HG03342 (cell line): ENCODE measurements around the gene ANG.

ENCODE experiments used
- ATAC-seq: cut with Tn5 transposase; IDR thresholded peaks from one replicate; pipeline ENCODE4 v1.9.1; 2021; ENCODE audit warnings: mild to moderate bottlenecking, moderate library complexity; ENCODE audit not compliant: unreplicated experiment

Gene ANG

DNA sequence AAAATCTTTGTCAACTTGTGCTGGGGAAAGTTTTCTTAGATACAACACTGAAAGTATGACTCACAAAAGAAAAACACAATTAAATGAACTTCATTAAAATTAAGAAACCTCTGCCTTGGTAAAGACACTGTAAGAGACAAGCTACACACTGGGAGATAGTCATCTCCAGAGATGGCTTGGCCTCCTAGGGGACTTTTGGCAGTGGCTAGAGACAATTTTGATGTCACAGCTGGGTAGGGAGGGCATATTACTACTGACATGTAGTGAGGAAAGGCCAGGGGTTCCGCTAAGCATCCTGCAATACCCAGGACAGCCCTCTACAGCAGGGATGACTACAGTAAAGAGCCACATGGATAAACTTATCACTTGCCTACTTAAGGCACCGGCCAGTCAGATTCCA, 12.9 kb upstream of the ANG start:
- no peak for ATAC-seq

DNA sequence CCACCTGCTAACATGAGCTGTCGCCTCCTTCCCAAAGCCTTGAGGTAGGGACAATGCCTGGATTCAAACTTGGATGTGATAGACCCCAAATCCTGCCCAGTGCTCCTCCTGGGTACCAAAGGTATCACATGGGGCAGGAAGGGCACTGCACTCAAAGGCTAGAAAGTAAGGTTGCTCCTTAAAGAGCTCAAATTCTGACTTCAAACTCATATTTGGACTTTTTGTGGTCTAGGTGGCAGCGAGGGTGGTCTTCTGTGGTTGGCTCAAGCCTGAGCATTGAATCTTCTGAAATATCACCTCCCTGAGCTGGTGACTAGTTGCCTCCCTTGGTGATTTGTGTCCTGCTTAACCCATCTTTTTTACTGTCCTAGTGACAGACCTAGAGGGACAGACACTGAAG, 12.5 kb upstream of the ANG start:
- no peak for ATAC-seq

DNA sequence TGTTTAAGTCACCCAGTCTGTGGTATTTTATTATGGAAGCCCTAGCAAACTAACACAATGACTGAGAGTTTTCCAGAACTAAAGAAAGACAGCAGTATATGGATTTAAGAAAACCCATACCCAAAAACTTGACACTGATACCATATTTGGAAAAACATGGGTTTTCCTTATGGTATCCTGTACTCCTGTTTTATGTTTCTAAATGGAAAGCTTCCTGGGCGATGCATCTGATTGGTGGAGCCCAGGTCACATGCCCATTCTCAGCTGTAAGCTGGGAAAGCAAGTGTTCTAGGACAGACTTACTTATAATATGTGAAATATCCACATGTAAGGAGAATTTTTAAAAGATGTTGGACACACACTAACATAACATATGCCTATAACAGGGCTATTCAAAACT, 8.7 kb upstream of the ANG start:
- ATAC-seq = no peak

DNA sequence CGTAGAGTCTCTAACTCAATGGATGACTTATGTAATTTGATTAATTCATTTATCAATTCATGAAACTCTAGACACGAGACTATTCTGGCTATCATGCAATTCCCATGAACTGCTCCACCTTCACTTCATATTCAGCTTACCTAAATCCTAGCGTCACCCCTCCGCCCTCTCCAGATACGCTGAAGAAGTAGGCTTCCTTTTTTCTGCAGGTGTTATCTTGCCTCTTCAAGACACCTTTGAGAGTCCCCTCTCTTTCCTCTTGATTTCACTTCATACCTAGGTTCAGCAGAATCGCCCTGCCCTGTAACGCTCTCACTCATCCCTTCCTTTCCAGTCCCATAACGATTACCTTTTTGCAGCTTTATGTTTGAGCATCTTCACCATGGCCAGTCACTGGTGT, 8.2 kb upstream of the ANG start:
- ATAC-seq = no peak

DNA sequence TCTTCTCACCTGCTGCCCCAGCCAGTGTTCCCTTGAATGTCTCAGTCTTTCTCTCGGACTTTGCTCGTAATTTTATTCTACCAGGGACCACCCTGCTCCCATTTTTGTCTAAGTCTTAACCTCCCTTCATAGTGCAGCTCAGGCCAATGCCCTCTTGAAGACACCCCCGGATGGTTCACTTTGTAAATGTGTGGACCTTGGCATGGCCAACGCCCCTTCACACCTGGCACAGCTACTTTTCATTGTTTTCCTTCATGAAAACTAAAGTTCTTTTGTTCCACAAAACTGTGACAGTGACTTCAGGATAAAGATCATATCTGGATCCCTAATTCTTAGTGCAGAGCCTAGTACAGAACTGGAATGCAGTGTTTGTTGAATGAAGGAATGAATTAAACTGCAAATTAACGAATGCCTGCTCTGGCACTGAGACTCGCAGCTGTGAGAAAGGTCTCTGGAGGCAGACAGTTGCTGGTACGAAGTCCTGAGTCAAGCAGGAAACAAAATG, 7.7 kb upstream of the ANG start:
- ATAC-seq = peak; percentile 28

DNA sequence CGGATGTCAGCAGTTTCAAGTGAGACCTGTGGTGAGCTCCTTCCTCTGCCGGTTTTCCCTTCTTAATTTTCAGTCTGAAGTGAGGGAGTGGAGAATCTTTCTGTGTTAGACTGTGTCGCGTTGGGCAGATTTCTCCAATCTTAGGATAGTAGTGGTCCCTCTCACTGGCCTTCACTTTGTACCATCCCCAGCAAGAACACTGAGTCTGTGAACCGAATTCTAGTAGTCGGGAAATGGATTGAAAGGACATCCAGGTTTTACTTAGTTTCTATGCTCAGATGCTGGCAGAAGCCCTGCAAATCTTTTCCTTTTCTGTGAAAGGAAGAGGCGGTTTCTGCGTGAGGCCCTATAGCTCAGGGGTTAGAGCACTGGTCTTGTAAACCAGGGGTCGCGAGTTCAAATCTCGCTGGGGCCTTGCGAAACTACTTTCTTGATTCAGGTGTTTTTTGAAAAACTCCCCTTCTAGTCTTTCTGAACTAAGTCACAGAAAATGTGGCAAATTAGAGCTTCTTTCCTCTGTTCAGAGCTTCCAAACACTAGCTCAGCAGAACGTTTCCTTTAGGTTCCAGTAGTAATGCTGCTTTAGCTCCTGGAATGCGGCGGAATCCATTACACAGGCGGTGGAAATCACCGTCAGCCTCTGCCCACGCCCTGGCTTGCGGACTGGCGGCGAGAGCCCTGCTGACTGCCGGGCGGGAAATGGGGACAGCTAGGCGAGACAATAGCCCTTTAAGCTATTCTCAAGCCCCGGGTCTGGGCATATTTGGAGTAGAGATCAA, 7.0 kb upstream of the ANG start:
- peak; percentile 21 for ATAC-seq

DNA sequence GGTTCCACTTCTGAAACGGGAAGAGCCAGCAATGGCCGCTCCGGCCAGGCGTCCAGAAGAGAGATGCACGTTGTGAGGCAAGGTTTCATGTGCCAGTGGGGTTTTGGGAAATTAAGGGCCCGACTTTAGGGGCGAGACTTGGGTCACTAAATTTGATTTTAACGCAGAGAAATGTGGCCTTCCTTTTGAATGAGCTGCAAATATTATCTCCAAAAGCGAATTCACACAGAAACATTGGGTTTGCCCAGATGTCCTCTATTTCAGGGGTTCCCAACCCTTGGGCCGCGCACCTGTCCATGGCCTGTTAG, 6.5 kb upstream of the ANG start:
- no peak for ATAC-seq

DNA sequence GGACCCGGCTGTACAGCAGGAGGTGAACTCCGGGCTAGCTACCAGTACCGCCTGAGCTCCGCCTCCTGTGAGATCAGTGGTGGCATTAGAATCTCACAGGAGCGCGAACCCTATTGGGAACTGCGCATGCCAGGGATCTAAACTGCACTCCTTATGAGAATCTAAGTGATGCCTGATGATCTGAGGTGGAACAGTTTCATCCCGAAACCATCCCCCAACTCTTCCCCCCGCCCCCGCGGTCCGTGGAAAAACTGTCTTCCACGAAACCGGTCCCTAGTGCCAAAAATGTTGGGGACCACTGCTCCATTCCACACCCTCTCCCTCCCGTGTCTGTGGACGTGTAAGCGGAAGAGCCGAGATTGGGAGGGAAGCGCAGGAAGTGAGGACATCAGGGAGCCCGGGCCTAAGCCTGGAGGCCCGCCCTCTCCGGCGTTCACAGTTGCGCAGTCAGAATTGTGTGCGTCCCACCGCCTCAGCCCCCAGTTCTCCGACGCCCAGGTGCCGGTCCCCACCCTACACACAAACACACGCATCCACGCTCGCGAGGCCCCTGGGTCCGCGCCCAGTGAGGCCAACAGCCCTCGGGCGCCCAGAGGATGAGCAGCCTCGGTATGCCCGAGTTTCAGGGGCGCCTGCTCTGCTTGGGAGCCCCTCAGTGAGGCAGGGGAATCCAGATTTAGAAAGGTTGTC, 6.0 kb upstream of the ANG start:
- peak; percentile 36 for ATAC-seq

DNA sequence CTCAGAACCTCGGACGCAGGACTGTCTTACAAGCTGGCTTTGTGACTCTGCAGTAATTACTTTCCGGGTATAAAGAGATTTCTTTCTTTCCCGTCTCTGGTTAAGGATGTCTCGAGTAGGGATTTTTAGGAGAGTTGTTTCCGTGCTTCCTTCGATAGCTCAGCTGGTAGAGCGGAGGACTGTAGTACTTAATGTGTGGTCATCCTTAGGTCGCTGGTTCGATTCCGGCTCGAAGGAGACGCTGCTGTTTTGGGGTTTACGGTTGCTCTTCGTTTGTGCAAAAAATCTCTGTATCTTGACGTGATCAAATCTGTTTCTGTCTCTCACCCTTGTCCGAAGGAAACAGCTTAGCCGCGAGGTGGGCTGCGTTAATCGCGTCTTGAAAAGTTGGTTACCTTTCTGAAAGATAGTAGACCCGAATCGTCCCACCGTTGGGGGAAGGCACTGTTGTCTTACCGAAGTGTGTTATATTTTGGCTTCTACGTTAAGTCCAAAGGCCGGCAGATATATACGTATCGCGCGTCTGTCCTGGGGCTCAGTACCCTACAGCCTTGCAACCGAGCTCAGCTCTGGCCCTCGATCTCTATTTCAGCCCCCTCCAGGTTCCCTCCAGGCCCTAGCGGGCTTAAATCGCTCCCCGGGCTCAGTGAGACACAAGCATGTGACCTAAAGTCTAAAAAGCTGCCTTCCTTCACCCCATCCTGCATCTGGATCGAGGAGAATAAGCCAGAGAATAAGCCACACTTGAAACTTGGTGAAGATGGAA, 5.3 kb upstream of the ANG start:
- peak; percentile 29 for ATAC-seq

DNA sequence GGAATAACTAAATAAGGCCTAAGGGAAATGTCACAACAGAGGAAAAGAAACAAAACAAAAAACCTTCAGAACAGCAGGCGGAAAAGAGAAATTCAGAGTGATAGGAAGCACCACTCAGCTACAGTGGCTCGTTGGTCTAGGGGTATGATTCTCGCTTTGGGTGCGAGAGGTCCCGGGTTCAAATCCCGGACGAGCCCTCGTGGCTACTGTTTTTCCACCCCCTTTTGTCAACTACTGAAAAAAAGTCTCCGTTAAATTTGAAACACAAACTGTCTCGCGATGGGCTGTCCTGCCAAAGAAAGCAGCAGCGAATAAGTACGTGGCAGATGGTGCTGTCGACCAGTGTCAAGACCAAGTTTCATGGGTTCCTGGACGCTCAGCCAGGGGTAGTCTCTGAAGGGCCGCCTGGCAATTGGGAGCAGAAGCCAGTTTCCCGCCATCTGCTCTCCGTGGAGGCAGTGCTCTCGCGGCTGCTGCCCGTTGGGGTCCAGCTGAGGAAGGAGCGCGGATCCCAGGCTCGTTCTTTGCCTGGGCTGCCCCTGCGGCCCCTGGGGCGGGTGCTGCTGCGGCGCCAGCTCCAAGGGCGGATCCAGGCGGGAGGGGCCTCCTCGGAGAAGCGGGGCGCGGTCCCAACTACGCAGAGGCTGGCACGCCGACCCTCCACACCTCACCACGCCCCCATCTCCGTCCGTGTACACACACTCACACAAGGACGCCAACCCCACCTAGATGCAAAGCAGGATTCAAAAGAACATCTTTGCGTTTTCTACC, 4.5 kb upstream of the ANG start, which contains the start of gene RNASE4:
TSS of gene RNASE4 (plus strand) at position 670 of the 771 bp plus-strand sequence. CDS start 14,812 bp downstream, outside the sequence.
- ATAC-seq = peak; percentile 23

DNA sequence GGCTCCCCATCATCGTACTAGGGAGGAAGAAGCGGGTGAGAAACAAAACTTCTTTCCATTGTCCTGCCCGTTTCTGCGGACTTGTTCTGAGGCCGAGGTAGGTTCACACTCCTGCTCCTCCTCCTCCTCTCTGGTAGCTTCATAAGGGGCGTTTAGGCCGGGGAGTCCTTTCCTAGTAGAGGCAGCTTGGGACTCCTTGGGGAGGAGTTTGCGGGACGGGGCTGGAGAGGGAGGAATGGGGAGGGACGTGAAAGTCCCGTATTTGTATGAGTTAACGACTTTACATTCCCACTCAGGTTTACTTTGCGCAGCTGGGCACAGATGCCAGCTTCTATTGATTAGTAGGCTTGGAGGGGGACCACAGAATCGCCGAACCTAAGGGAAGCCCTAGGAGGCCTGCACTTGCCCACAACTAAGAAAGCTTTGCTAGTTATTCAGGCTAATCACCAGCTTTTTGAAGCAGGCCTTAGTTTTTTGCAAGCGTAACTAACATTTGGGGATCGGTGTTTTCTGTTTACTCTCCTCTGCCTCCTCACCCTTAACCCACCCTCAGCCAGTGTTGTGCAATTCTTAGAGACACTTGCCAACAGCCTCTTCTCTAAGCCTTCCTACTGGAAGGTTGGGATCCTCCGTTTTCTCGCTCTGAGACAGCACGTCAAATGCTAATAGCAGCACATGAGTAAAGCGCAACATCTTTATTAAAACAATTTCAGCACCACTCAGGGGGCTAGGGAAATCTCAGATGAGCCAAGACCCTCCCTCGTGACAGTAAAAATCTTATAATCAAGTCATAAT, 3.7 kb upstream of the ANG start:
- ATAC-seq = no peak

DNA sequence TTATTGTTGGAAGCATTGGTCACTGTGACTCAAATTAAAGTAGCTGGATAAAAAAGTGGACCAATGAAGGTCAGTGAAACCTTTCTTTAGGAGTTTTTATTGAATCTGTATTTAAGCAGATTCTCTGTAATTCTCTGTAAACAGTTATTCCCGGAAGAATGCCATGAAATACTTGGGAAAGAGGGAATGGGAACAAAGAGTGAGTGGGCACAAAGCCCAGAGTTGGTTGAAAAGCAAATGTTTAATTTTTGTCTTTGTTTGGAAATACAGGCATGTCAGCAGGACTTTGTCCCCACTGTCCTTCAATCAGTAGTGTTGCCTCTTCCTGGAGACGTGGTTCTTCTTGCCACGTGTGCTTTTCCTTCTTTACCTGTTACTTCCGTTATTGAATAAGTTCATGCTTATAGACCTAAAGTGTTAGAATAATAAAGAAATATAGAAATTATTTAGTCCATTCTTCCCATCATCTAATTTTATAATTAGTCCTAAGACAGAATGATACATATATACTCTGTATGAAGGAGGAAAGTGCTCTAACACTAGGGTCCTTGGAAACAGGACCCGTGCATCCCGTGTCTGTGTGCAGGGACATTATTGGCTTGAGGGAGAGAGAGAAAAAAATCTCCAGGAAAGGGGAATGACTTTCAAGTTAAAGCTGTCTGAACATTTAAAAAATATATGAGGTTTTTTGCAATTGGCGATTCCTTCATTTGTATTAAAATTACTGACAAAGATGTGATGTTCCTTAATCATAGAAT, 2.0 kb upstream of the ANG start:
- ATAC-seq = no peak

DNA sequence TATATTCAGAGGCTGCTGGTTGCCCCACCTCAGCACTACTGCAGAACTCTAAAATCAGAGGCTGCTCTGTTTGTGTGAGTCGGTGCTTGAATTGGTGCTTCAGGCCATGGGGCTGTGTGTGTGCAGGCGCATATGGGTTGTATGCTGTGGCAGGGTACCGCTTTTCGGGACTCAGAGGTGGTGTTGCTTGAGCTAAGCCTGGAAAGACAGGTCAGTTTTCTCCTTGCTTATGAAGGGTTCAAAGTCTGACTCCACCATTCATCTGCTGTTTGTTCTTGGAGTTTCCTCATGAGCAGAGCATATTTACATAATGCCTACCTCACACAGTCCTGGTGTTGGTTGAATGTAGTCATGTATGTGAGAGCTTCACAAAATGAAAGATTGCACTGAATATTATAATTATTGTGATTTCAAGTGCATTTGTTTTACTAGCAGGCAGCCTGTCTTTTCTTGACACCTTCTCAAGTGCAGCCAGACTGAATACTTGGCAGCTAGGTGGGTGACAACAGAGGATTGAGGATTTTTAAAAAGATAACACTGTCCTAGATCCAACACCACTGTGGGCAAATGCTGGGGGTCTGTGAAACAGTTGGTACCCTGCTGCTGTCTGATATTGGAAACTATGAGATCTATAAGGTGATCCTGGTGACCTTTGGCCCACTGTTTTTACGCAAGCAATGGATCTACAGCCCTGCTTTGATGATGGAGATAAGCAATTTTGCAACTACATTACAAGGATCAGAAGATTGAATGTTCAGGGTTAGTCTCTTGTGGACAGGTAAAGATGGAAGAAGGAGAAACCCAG, 1.0 kb upstream of the ANG start:
- ATAC-seq = no peak

DNA sequence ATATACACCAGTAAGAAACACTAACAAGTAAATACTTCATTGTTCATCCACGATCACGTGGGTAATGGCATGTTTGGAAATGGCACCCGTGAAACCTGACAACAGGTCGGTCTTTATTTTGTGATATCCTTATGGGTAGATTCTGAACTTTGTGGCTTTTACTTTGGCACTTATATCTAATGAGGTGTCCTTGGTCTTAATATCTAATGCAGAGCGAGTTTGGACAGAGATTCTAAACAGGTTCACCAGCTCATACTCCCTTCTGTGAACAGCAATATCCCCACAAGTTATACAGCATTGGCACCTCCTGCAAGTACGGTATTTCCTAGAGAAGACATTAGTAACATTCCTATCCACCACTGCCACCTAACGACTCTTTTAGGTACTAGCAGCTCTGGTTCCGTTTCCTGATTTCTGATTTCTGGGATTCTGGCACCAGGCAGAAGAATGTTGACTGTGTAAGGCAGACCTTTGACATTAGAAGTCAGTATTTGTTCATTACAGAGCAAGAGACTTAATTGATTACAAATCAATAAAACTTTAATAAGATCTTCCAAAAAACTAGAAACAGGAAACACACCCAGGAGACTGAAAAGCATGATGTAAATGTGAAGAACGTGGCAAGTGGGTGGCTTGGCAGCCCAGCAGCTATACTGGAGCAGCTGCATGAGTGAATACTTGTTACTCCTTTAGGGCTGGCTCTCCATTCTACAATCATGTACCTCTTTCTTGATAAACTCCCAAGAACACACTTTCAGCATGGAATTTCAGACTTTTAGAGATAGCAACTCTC, 2.5 kb downstream of the ANG start:
- ATAC-seq = peak; percentile 64

DNA sequence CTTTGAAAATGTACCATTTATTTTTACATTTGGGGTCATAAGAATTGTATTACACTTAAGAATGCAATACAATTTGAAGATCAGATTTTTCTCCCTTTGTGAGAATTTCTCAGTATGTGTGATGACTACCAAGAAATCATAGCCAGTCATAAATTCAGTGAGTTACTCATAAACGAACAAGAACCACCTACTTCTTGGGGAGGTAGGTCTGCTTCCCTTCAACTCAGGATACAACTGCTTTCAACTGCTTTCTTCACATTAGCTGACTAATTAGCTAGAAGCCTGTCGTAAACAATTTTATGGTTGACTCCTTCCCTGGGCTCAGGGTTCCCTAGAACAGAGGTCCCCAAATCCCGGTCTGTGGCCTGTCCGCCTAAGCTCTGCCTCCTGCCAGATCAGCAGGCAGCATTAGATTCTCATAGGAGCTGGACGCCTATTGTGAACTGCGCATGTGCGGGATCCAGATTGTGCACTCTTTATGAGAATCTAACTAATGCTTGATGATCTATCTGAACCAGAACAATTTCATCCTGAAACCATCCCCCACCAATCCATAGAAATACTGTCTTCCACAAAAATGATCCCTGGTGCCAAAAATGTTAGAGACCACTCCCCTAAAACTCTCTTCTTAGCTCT, 3.7 kb downstream of the ANG start:
- ATAC-seq = no peak

DNA sequence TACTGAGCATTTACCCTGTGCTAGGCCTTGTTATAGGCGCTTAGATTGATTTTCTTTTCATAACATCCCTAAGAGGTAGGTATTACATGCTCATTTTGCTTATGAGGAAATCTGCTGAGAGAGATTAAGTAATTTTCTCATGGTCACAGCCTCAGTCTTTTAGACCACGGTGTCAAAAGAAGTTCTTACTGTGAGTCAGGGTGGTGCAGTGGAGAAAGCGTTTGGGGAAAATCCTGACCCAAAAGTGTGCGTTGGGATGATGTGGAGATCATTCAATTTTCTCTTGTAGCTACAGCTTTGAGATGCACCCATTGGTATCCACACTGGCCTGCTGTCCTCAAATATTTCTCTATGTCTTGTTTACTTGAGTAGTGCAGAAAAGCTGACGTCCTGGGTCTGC, 8.2 kb downstream of the ANG start:
- no peak for ATAC-seq

DNA sequence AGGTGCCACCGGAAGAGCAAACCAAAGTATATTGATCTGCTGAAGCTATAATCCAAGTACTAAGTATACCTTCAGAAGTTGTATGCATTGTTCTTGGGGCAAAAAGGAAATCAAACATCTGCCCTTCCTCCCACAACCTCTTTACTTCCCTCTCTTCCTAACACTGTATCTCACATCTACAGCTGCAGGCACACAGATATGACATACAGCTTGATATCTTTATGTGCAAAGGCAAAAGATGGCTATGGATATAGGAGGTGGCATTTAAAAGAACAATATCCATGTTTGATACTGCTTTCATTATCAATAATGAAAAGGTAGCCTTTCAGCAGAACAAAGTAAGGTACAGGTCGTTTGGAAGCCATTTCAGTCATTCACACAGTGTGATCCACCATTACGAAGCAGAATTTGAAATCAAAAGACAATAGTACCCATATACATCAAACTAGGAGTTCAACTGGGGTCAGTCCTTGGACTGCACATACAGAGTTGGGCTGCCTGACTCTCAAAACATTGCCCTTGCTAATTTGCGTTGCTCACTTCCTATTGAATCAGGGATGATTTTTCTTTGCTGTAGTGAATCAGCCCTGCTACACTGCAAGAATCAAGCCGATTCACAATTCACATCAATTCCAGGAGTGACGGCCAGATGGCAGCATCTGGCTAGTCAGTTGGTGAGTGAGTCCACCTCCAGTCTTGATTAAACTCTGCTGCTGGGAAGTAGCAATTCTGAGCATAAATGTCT, 8.9 kb downstream of the ANG start:
- ATAC-seq = peak; percentile 69
